ENCODE measurements around the gene OR51E2.

DNA sequence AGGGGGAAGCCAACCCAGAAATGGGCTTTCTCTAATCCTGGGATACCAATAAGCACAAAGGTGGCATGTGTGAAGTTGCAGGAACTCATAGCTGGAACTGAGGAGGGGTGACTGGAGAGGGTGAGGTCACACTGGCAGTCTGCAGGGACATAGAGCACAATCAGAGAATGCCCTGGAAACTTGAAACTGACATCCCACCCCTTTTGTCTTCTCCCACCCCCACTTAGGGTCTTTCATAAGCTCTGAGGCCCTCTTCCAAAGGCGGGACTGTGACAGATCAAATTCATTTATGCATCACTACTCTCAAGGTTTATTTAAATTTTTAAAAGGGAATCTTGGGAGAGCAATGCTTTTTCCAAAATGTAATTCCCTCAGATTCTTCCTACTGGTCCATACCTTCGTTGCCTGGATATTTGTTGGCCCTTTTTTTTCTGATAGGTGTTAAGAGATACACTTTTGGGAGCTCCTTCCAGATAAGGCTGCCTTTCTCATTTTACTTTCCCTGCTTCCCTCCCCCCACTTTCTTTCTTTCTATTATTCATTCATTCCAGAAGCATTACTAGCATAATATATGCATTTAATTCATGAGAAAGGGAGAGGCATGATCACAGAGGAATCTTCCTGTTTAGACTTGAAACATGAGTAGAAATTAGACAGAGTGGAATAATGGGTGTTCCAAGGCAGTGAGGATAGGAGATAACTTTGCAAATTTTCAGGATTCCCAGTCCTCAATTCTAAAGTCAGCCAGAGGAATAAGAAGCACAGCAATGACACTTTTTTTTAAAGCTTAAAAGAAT, 14.8 kb downstream of the OR51E2 start:
- TF ChIP-seq, protein P1, sequence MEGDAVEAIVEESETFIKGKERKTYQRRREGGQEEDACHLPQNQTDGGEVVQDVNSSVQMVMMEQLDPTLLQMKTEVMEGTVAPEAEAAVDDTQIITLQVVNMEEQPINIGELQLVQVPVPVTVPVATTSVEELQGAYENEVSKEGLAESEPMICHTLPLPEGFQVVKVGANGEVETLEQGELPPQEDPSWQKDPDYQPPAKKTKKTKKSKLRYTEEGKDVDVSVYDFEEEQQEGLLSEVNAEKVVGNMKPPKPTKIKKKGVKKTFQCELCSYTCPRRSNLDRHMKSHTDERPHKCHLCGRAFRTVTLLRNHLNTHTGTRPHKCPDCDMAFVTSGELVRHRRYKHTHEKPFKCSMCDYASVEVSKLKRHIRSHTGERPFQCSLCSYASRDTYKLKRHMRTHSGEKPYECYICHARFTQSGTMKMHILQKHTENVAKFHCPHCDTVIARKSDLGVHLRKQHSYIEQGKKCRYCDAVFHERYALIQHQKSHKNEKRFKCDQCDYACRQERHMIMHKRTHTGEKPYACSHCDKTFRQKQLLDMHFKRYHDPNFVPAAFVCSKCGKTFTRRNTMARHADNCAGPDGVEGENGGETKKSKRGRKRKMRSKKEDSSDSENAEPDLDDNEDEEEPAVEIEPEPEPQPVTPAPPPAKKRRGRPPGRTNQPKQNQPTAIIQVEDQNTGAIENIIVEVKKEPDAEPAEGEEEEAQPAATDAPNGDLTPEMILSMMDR (IDR thresholded peaks at IDR 0.05) = no peak
- TF ChIP-seq EP300 (IDR thresholded peaks at IDR 0.05; ENCODE audit: low read depth) (no peak), POLR2A (IDR thresholded peaks at IDR 0.05) (no peak)

All from transverse colon (tissue), 3 donors.